SK-N-MC (cell line): ENCODE data around the gene MCRS1.

Source experiments
- DNase-seq: peaks from one replicate; pipeline ENCODE4 v3.0.0-alpha.2; 2011; ENCODE audit warnings: low read depth, low spot score
- H3K27ac ChIP-seq: fragments of 200-600 bp; sonication (generic); 2 replicates; pipeline ENCODE4 v1.5.1; 2016; ENCODE audit warnings: mixed run types
- H3K36me3 ChIP-seq: fragments of 200-600 bp; sonication (generic); 2 replicates; pipeline ENCODE4 v1.6.1; 2017; ENCODE audit warnings: antibody characterized with exemption, low read length, mixed read lengths; ENCODE audit not compliant: insufficient read depth
- H3K4me3 ChIP-seq: fragments of 200-600 bp; sonication (generic); 2 replicates; pipeline ENCODE4 v1.5.1; 2016
- H3K9ac ChIP-seq: fragments of 200-600 bp; sonication (generic); 2 replicates; pipeline ENCODE4 v1.8.0; 2017; ENCODE audit warnings: mixed run types, mixed read lengths; ENCODE audit not compliant: insufficient read length
- H3K9me3 ChIP-seq: fragments of 200-600 bp; sonication (generic); 2 replicates; pipeline ENCODE4 v1.6.1; 2017; ENCODE audit warnings: low read depth, mild to moderate bottlenecking, antibody characterized with exemption, low read length, moderate library complexity, mixed read lengths
- EZH2 ChIP-seq: fragments of 200-600 bp; sonication (generic); IDR thresholded peaks from one replicate; pipeline ENCODE4 v1.6.1; 2017; ENCODE audit warnings: antibody characterized with exemption
- FOXP2 ChIP-seq: optimal IDR thresholded peaks from 2 replicates; pipeline ENCODE3; 2011; ENCODE audit warnings: mild to moderate bottlenecking, moderate library complexity; ENCODE audit not compliant: insufficient read depth; ENCODE audit errors: extremely low read length, control extremely low read depth
- POLR2AphosphoS5 ChIP-seq: IDR thresholded peaks from 2 replicates; pipeline ENCODE4 v1.6.1; 2012; ENCODE audit warnings: mild to moderate bottlenecking, low read depth, low read length, borderline replicate concordance

MCRS1 gene

DNA sequence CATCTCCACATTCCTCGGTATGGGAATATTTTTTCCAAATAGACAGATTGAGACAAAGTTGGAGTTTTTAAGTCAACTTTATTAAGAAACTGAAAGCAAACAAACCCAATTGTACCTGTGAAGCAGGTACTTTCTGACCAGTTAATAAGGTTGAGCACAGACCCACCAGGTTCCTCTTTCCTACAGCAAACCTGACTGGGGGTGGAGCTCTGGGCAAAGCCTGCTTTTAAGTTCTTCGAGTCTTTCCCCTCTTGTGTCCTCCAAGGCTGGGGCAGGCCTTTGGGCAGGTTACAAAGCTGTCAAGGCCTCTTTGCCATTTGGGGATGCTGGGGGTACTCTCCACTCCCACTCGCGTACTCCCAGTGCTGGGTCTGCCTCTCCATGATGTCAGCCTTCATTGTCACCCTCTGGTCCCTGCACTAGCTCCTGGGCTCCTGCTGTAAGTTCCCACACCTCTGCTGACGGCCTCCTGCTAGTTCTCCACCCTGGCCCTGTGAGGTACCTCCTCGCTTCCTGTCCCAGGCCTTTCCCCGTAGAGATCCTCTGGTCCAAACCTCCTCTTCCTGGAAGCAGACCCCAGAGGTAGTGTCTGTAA is 25.9 kb downstream of the MCRS1 start:
- Histone ChIP-seq H3K4me3 (no peak overlapping the region), H3K9me3 (no peaks in the 10 kb centered on the region), H3K36me3 (no peaks in the 10 kb centered on the region), H3K27ac (no peak overlapping the region), H3K9ac (no peak overlapping the region)
- no peak for DNase-seq
- TF ChIP-seq FOXP2 (no peak), POLR2AphosphoS5 (no peak), EZH2 (no peak)

DNA sequence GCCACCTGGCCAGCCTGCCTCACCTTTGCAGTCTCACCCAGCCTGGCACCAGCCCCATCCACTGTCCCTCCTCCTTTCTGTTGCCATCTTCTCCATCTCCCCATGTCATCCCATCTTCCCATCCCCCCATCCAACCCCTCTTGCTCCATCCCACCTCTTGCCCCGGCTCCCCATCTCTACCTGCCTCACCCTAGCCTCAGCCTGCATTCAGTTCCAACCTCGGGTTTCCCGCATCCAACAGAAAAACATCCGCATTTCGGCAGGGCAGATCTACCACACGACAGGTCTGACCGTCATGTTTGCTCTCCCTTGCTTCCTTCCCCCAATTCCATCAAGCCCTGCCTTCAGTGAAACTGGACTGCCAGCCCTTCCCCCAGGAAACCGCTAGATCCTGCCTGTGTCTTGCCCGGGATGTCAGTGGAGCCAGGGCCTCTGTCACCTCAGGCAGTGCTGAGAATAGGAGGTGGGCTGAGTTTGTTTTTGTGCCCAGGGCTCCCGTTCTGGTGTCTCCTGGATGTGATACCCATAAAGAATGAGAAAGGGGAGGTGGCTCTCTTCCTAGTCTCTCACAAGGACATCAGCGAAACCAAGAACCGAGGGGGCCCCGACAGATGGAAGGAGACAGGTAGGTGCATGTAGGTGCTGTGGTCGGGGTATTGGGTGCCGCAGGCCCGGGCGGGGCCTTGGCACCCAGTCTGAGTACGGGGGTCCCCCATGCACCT is 26.6 kb downstream of the MCRS1 start:
- no peaks in the 10 kb centered on the region for H3K9me3 ChIP-seq
- TF ChIP-seq POLR2AphosphoS5 = no peak
- no peak for TF ChIP-seq EZH2
- no peak for TF ChIP-seq FOXP2
- no peak for DNase-seq
- no peak overlapping the region for H3K27ac ChIP-seq
- H3K4me3 ChIP-seq = no peak overlapping the region
- no peaks in the 10 kb centered on the region for H3K36me3 ChIP-seq
- no peak overlapping the region for H3K9ac ChIP-seq

GRCh38 chr12:49540229-49541139 is 27.5 kb downstream of the MCRS1 start:
- TF ChIP-seq POLR2AphosphoS5 (no peak), EZH2 (no peak), FOXP2 (no peak)
- H3K36me3 ChIP-seq = no peaks in the 10 kb centered on the region
- no peaks in the 10 kb centered on the region for H3K9me3 ChIP-seq
- no peak overlapping the region for H3K27ac ChIP-seq
- no peak for DNase-seq
- H3K4me3 ChIP-seq = peak overlapping the region; percentile 70; the same call in 1 of the 2 replicates
- H3K9ac ChIP-seq = no peak overlapping the region

DNA sequence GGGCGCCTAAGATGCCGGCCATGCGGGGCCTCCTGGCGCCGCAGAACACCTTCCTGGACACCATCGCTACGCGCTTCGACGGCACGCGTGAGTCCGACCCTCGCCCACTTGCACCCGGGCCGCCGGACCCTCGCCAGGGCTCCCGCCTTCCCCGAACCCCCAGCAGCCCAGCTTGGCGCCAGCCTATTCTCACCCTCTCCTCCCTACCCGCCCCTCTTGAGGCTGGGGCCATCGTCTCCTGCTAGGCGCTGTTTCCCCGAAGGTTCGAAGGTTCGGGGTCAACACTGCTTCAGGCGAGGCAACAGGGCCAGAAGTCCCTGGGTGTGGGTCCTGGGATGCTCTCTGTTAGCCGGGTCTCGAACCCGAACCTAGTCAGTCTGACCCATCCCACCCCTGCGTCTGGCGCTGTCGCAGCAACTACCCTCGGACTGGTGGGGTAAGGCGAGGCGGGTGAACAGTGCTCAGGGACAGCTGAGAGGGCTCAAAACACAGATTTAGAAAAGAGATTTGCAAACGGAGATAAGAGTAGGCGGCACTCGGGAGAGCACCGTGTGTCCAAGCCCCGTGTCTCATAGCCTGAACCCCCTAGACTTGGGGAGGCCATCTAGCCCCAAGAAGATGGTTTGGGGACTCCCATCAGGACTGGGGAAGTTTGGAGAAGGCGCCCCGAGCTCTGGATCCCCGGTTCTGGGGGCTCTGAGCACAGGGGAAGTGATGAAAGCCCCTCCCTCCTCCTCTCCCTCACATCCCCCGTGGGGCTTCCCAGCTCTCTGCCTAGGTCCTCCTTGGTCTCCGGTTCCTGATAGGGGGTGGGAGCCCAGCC is 28.3 kb downstream of the MCRS1 start:
- no peak for DNase-seq
- Histone ChIP-seq H3K27ac (no peak overlapping the region), H3K9me3 (no peaks in the 10 kb centered on the region), H3K9ac (no peak overlapping the region), H3K4me3 (peak overlapping the region; percentile 70), H3K36me3 (no peaks in the 10 kb centered on the region)
- TF ChIP-seq POLR2AphosphoS5 (no peak), EZH2 (no peak), FOXP2 (no peak)

- peak within 1 kb of the TSS; percentile 92 for H3K4me3 ChIP-seq
- H3K27ac ChIP-seq = no peak within 1 kb of the TSS
- TF ChIP-seq FOXP2 (no peak), POLR2AphosphoS5 (no peak), EZH2 (no peak)
- no peak for DNase-seq
- H3K36me3 ChIP-seq = no peaks in the 10 kb centered on the region
- no peaks in the 10 kb centered on the region for H3K9me3 ChIP-seq
- H3K9ac ChIP-seq = peak within 1 kb of the TSS; percentile 37
Measured at GRCh38 chr12:49538510-49539403, 29.2 kb downstream of the MCRS1 start, which contains the start of gene KCNH3. Gene KCNH3, plus strand, starts transcription at chr12:49539030. Its CDS starts 387 bp downstream, at chr12:49539417.

DNA sequence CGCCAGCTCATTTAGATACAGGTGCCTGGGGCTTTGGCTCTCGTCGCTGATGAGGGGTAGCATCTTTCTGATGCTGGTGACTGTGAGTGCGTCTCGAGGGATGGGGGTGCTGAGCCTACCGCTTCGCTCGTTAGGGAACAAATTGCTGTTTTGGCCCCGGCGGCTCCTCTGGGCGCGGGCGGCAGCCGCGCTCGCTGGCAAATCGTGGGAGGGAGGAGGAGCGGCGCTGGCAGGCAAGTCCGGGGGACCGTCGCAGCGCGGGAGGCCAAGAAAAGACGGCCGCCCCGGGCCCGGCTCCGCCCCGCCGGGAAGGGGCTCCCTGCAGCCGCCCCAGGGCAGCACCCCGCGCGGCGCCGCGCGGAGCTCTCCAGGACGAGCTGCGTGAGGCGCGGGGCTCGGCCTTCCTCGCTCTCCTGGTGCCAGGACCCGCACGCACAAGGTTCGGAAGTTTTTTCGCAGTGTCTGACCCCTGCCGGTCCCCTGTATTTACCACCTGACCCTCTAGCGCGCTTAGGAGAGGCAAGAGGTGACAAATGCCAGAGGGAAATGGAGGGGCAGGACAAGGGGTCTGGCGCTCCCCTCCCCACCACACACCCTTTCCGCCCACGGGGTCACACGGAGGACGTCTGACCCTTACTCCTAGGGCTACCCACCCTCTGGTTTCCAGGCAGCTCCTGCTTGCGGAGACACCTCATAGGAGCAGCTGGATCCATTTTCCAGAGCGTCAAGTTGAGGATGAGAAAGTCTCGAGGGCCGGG is 30.0 kb downstream of the MCRS1 start:
- Histone ChIP-seq H3K9ac (peak overlapping the region; percentile 37), H3K27ac (no peak overlapping the region)
- no peak for DNase-seq

More for the DNA sequence above, 30.0 kb downstream of the MCRS1 start:
- H3K4me3 ChIP-seq = peak overlapping the region; percentile 92
- H3K36me3 ChIP-seq = no peaks in the 10 kb centered on the region
- no peaks in the 10 kb centered on the region for H3K9me3 ChIP-seq
- TF ChIP-seq FOXP2 = no peak
- TF ChIP-seq EZH2 = no peak
- no peak for TF ChIP-seq POLR2AphosphoS5
